Kidney (tissue), 14 donors: ENCODE measurements around the gene ANO4. TPM values are rescaled to one million over a fixed set of nuclear protein-coding genes. Genes with fewer than 3 reads are reported as not detected.

Experiments used
- DNase-seq, 5 donors: peaks; one replicate each; pipeline ENCODE4 v3.0.0-alpha.2; 2013 to 2020
- FAIRE-seq: peaks from 2 replicates; lab custom pipeline; 2012; peaks lifted over from hg19 to GRCh38; lab: Jason Lieb, UNC
- H3K27ac ChIP-seq, 2 donors: one replicate each; pipeline ENCODE4 v1.7.0; 2013; ENCODE audit warnings: low read depth in 2 of 2, low read length in 2 of 2, inconsistent platforms in 1 of 2
- H3K27me3 ChIP-seq: one replicate; pipeline ENCODE4 v1.7.1; 2013; ENCODE audit warnings: low read length, inconsistent platforms; ENCODE audit not compliant: control insufficient read depth, insufficient read depth
- H3K36me3 ChIP-seq, 3 donors: one replicate each; pipeline versions ENCODE4 v1.7.0 to v1.7.1; 2013; ENCODE audit warnings: low read length in 3 of 3, control low read depth in 1 of 3, inconsistent platforms in 1 of 3; ENCODE audit not compliant: insufficient read depth in 3 of 3, control insufficient read depth in 2 of 3
- H3K4me1 ChIP-seq, 3 donors: one replicate each; pipeline versions ENCODE4 v1.7.0 to v1.7.1; 2013; ENCODE audit warnings: low read length in 3 of 3, inconsistent platforms in 1 of 3, low read depth in 1 of 3; ENCODE audit not compliant: control insufficient read depth in 2 of 3, insufficient read depth in 2 of 3
- H3K4me3 ChIP-seq, 3 donors: one replicate each; pipeline versions ENCODE4 v1.7.0 to v1.8.1; 2013; ENCODE audit warnings: low read length in 3 of 3, control low read depth in 1 of 3, inconsistent platforms in 1 of 3
- H3K9ac ChIP-seq, 3 donors: one replicate each; pipeline versions ENCODE4 v1.7.0 to v1.7.1; 2013; ENCODE audit warnings: low read length in 3 of 3, control low read depth in 1 of 3, inconsistent platforms in 1 of 3
- H3K9me3 ChIP-seq, 3 donors: one replicate each; pipeline versions ENCODE4 v1.7.0 to v1.7.1; 2013; ENCODE audit warnings: low read length in 3 of 3, control low read depth in 1 of 3, inconsistent platforms in 1 of 3; ENCODE audit not compliant: control insufficient read depth in 2 of 3, insufficient read depth in 1 of 3
- intact Hi-C: fragments of 100-400 bp; cut with DNase I; formaldehyde crosslinking; loops from one replicate; pipeline ENCODE4 v1.11.1; 2022
- polyA plus RNA-seq: library from polyadenylated mRNA; stranded (reverse); fragments of 350-450 nt; fragmentation: Illumina TruSeq; extraction: RNeasy Lipid Tissue Mini Kit (QIAGEN cat#74804); gene quantifications from one replicate; pipeline ENCODE4 v1.2.3, GENCODE V29; 2014; ENCODE audit warnings: low read depth, low replicate concordance; ENCODE audit not compliant: insufficient read depth
- total RNA-seq: library from RNA; stranded (reverse); fragmentation: NEBNext Ultra II Directional; extraction: Animal tissue kit (Norgen Biotek cat#: 25700); gene quantifications from one replicate; pipeline ENCODE4 v1.2.1, GENCODE V29; 2021
- TF ChIP-seq, protein P1 (sequence below): IDR thresholded peaks from 3 replicates; pipeline ENCODE4 v1.5.1; 2012; ENCODE audit warnings: mild to moderate bottlenecking, moderate library complexity, borderline replicate concordance; ENCODE audit not compliant: insufficient read depth; ENCODE audit errors: extremely low read depth
- donor health status: control.
- donor health status: control.
- donor health status: control.
- donor health status: control.
- donor health status: control.
- donor health status: DM: yes; HTN: yes; CAD: no.
- donor health status: Normal renal cell carcinoma (clear cell type).

ANO4 gene
- total and polyA plus RNA-seq, 2 donors from 2014 or later, result 0.82 to 2.9 TPM

DNA sequence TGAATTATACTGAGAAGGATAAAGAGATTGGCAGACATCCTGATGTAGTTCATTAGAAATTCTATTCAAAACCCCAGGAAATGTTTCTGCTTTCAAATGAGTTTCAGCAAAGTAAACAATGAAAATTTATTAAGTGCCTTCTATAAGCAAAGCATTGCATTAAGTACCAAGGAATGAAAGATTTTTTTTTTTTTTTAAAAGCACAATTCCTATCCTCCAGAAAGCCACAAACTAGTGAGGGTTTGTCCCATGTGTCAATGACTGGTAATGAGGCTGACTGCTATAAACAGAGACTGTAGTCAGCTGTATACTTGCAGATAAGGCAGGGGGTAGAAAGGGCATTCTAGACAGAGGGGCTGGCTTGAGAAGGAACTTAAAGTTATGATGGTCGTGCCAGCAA lies 6.7 kb downstream of the ANO4 start:
- no peak overlapping the region for H3K4me3 ChIP-seq
- no peaks in the 10 kb centered on the region for H3K9me3 ChIP-seq
- FAIRE-seq (no peak), DNase-seq (no peak)
- H3K9ac ChIP-seq, result no peak overlapping the region
- H3K36me3 ChIP-seq, result no peaks in the 10 kb centered on the region
- intact Hi-C loops, result no loop called here
- TF ChIP-seq, protein P1, sequence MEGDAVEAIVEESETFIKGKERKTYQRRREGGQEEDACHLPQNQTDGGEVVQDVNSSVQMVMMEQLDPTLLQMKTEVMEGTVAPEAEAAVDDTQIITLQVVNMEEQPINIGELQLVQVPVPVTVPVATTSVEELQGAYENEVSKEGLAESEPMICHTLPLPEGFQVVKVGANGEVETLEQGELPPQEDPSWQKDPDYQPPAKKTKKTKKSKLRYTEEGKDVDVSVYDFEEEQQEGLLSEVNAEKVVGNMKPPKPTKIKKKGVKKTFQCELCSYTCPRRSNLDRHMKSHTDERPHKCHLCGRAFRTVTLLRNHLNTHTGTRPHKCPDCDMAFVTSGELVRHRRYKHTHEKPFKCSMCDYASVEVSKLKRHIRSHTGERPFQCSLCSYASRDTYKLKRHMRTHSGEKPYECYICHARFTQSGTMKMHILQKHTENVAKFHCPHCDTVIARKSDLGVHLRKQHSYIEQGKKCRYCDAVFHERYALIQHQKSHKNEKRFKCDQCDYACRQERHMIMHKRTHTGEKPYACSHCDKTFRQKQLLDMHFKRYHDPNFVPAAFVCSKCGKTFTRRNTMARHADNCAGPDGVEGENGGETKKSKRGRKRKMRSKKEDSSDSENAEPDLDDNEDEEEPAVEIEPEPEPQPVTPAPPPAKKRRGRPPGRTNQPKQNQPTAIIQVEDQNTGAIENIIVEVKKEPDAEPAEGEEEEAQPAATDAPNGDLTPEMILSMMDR, result no peak
- H3K4me1 ChIP-seq, result no peaks in the 10 kb centered on the region
- H3K27ac ChIP-seq, result no peak overlapping the region
- no peaks in the 10 kb centered on the region for H3K27me3 ChIP-seq

DNA sequence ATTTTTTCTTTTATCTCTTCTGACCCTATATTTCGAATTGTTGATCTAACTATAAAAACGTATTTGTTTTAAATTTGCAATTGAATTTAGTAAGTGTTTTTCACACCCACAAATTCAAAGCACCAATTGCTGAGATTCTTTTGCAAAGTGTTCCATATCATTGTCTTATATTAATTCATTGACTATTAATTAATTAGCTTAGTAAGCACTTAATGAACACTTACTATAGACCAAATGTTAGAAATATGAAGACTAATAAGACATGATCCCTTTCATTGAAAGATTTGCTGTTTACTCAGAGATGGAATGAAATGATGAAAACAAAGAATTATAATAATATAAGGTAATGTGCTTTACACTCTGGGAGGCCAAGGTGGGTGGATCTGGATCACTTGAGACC lies 14.2 kb downstream of the ANO4 start:
- H3K4me1 ChIP-seq, result no peaks in the 10 kb centered on the region
- H3K27ac ChIP-seq, result no peak overlapping the region
- TF ChIP-seq, protein P1, result no peak
- H3K27me3 ChIP-seq, result no peaks in the 10 kb centered on the region
- H3K36me3 ChIP-seq, result no peaks in the 10 kb centered on the region
- no peak for FAIRE-seq
- intact Hi-C loops, result no loop called here
- H3K9me3 ChIP-seq, result no peaks in the 10 kb centered on the region
- no peak overlapping the region for H3K4me3 ChIP-seq
- no peak for DNase-seq
- H3K9ac ChIP-seq, result no peak overlapping the region

DNA sequence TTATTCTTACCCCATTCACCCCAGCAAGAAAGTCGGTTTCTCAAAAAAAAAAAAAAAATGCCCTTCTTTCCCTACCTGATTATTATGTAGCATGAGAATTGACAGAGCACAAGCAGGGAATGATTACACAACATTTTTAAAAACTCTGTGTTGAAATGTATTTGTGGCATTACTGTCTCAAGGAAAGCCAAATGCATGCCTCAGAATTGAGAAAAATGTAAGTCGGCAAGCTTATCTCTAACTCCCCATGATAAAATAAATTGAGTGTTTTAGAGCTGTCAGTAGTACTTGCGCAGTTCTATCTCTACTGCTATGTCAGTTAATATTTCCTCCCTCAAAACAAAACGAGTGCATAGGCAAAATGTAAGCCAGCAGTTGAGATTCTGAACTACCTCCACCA lies 25.7 kb downstream of the ANO4 start:
- FAIRE-seq, result no peak
- intact Hi-C loops, result no loop called here

More for the DNA sequence above, 25.7 kb downstream of the ANO4 start:
- H3K4me3 ChIP-seq, result no peak overlapping the region
- no peak overlapping the region for H3K9ac ChIP-seq
- no peak for DNase-seq
- no peak overlapping the region for H3K27ac ChIP-seq
- no peaks in the 10 kb centered on the region for H3K27me3 ChIP-seq
- no peaks in the 10 kb centered on the region for H3K9me3 ChIP-seq
- no peaks in the 10 kb centered on the region for H3K36me3 ChIP-seq
- TF ChIP-seq, protein P1, result no peak
- no peaks in the 10 kb centered on the region for H3K4me1 ChIP-seq
